ENCODE data around the gene MLYCD.
"Not testable (repeated sequence)": the region's sequence is repeated elsewhere in the genome, so short reads cannot be mapped to it uniquely, and the experiment has no call there.

Gene MLYCD

GRCh38 chr16:83942074-83942473, 43.2 kb downstream of the MLYCD start:
- DNase-seq: no peak

DNA sequence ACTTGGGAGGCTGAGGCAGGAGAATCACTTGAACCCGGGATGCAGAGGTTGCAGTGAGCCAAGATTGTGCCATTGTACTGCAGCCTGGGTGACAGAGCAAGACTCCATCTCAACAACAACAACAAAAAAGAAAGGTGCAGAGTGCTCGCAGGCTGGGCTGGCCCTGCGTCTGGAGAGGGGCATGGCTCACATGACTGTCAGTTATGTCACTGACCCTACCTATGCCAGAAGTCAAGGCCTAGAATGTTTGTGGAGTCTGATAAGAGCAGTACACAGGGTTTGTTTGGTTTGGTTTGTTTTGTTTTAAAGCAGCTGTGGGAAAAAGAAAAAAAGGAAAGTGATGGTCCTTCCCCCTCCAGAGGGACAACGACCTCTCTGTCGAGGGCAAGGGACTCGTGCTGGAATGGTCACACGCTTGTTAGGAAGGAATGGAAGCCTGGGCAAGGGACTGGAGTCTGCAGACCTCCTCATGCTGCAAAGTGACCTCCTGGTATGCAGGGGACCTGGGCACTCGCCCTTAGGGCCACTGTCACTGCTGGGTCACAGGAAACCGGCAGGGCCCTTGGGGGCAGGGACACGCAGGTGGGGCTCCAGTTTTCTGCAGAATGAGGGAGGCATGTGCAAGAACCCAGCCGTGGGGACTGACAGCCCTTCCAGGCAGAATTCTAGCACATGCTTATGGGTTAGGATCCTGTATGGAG, 44.0 kb downstream of the MLYCD start:
- DNase-seq: no peak

GRCh38 chr16:83943516-83944050, 44.7 kb downstream of the MLYCD start:
- no peak for DNase-seq

DNA sequence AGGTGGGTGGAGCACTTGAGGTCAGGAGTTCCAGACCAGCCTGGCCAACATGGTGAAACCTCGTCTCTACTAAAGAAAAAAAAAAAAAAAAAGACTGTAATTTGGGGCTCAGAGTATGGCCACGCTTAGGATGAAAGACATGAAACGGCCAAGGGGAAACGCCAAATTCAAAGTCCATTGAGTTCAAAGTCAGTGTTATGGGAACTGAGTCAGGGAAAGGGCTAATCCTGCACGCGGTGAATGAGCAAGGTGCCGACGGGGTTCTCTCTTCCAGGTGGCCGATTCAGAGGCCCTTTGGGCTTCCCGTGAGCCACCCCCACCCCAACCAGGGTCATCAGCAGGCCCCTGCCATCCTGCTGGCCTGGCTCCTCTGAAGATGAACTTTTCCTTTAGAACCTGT, 46.7 kb downstream of the MLYCD start:
- DNase-seq: no peak

- DNase-seq: no peak
These were observed 47.4 kb downstream of the MLYCD start for GRCh38 chr16:83946154-83946780.

DNA sequence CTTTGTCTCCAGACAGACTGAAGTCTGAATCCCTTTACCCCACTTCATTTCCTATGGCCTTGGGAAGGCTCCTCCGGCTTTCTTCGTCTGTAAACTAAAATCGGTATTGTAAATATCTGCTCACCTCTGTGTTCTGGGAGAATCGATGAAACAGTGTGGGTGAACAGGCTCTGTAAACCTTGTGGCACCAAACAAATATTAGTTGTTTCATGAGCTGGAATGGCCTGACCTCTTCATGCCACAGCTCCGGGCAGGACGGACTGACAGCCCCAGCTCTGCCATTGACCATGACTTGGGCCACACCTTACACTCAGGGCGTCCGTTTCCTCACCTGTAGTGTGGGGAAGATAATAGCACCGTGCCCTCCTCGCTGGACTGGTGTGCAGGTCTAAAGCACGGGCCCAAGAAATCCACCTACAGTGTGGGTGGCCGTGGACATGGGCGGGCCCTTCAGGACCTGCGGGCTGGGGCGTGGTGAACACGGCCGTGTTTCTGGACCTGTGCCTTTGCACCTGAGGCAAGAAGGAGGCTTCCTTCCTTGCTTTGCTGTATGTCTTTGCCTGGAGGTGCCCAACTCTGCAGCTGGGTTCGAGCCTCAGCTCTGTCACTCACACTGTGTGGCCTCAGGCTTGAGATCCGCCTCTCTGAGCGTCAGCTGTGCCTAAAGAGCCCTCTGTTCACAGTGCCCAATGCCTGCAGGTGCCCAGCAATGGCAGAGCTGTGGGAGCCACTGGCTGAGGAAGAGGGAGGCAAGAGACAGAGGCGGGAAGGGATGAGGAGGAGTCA, 48.1 kb downstream of the MLYCD start:
- no peak for DNase-seq

DNA sequence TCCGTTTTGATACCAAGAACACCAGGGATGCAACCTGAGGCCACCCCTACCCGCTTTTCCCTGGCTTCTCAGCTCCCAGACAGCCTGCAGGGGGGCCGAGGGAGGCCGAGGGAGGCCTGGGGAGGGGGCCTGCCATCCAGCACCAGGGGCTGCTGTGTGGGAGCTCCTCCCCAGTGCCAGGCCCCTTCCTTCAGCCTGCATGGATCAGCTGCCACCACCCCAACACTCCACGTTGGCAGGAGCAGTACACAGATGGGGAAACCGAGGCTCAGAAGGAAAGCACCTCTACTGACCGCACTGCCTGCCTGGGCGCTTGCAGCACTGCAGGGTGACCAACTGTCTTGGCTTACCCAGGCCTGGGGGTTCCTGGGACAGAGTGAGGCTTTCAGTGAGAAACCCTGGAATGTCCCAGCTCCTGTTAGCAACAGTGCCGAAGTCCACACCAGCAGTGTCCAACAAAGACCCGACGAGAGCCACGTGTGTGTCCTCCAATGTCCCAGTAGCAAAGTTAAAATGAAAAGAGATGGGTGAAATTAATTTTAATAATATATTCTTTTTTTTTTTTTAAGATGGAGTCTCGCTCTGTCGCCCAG, 48.8 kb downstream of the MLYCD start:
- no peak for DNase-seq

- no peak for DNase-seq
These were observed 50.2 kb downstream of the MLYCD start for GRCh38 chr16:83948914-83949723.

GRCh38 chr16:83949724-83950001, 50.7 kb downstream of the MLYCD start:
- no peak for DNase-seq

DNA sequence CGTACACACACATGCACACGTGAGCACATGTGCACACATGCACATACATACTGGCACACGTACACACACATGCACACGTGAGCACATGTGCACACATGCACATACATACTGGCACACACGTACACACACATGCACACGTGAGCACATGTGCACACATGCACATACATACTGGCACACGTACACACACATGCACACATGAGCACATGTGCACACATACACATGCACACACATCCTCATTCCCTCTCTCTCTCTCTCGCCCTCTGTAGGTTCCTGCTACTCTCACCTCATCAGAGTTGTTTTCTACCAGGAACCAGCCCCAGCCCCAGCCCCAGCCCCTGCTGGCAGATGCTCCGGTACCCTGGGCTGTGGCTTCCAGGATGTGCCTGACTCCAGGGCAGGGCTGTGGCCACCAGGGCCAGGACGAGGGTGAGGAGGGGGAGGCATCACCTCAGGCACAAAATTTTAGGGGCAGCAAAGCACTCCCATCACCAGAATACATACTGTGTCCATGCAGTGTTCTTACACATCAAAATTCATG, 52.0 kb downstream of the MLYCD start:
- DNase-seq: not testable (repeated sequence)

DNA sequence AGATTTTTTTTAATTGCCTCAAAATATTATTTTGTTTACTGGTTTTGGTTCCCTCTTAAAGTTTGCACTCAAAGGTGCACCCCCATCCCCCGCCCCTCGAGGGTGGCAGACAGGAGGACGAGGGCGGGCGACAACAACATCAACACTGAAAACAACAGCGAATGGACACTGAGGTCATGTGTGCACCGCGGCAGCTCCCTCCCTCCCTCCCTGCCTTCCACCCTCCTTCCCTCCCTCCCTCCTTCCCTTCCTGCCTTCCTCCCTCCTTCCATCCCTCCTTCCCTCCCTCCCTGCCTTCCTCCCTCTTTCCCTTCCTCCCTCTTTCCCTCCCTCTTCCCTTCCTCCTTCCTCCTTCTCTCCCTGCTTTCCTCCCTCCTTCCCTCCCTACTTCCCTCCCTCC, 52.6 kb downstream of the MLYCD start:
- DNase-seq: no peak

GRCh38 chr16:83952587-83952939, 53.6 kb downstream of the MLYCD start:
- DNase-seq: peak in 1 of 2 donors; percentile 7

DNA sequence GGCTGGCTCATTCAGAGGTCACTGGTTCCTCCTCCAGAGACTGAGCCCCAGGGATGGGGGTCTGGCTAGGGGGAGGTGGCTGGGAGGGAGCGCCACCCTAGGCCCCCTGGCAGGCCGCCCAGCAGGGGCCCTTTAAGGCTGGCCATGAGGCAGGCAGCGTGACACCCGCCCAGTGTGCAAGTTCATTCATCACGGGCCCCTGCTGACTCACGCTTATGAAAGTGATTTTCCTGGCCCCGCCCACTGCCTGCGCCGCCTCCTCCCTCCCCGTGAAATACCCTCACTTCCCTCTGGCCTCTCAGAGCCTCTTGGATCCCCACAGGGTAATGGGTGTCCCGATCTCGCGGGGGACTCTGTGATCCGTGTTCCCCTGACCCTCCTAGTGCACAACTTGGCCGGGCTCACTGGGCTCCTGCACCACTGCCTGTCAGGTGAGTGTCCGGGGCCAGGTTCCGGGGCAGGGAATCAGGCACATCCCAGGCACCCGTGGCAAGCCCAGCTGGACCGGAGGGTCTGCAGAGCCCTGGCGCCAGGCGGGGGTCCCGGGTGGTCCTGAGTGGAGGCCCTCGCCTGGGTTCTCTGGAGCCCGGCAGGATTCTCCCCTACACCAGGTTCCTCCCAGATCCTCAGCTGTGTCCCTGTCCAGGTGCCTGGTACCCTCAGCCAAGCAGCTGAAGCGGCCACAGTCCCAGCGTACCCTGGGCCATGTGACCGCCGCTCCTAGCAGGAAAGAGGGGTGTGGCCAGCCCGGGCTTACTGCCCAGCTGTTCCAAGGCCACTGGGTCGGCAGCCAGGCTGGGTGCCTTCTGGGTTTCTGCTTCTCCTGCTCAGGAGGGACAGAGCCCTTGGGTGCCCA, 54.3 kb downstream of the MLYCD start, which contains the start of gene OSGIN1:
TSS of gene OSGIN1 (plus strand) at position 301 of the 856 bp plus-strand sequence. CDS start 4,432 bp downstream, outside the sequence.
- peak; percentile 93 to 98 for DNase-seq

- peak in 1 of 2 donors; percentile 31 for DNase-seq
These were observed 55.1 kb downstream of the MLYCD start for GRCh38 chr16:83953796-83954576.

GRCh38 chr16:83954577-83955016, 55.7 kb downstream of the MLYCD start:
- peak; percentile 59 to 72 for DNase-seq

DNA sequence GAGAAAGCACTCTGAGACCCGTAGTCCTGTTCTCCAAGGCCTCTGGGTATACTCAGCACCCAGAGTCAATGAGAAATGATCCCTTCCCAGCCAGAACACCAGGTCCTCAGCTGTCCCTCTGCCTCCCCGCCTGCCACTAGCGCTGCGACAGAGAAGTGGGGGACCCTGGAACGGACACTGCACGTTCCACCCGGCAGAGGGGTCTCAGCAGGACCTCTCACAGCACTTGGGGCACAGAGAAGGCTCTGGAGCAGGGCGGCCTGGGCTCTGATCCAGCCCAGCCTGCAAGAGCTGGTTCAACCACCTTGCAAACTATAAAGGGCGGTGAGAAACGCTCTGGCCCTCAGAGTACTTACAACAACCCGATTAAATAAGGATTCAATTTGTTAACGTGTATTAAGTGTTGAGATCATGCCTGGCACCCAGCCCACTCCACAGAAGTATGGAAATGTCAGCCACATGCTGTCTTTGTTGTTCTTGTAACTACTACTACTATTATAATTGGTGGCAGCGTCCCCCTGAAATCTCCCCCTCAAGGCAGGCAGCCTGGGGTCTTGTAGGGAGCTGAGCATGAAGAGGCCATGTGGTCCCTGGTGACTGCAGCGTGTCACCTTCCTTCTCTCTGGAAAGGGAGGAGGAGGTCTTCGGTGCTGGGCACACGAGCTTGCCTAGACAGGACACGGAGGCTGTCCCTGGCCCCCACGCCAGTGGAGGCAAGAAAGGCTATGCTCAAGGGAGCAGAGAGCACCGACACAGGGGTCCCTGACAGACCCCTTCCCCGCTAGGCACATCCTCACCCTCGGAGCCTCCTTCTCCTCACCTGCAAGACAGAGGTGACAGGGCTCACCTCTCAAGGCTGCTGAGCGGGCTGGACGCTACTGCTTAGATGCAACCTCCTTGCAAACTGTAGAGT, 56.6 kb downstream of the MLYCD start:
- DNase-seq: no peak

- peak; percentile 50 to 90 for DNase-seq
These were observed 57.7 kb downstream of the MLYCD start for GRCh38 chr16:83956336-83957289.

DNA sequence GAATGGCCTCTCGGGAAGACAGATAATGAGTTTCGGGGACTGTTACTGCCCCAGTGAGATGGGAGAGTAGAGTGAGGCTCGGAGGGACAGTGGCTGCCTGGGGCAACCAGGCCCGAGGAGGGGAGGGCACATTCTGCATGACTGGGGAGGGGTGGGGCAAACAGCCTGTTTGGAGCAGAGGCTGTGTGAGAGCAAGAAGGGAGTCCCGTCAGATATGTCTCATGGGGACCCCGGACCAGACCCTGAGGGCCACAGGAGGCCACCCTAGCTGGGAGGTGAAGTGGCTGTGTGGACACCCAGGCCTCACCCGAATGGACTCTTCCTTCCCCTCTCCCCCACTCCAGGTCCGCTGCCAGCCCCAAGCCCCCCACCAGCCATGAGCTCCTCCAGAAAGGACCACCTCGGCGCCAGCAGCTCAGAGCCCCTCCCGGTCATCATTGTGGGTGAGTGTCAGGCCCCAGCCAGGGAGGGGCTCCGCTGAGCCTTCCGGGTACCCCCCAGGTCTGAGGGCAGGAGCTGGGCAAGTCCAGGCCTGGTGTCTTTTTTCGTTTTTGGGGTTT, 58.5 kb downstream of the MLYCD start:
- no peak for DNase-seq

Measured in inflammatory macrophage treated with lipopolysaccharide for 1 hour (primary cell).